Head of caudate nucleus (tissue), 42 donors: ENCODE data around the gene ZBTB20.

Experiments
- DNase-seq, 42 donors: peaks; one replicate each; pipeline versions ENCODE4 v3.0.0 to v3.0.0-alpha.2; 2020 to 2021; ENCODE audit warnings: mixed read lengths in 7 of 42
- intact Hi-C: fragments of 100-400 bp; cut with DNase I; formaldehyde crosslinking; loops from one replicate; pipeline ENCODE4 v1.15.0; 2022

Gene ZBTB20

DNA sequence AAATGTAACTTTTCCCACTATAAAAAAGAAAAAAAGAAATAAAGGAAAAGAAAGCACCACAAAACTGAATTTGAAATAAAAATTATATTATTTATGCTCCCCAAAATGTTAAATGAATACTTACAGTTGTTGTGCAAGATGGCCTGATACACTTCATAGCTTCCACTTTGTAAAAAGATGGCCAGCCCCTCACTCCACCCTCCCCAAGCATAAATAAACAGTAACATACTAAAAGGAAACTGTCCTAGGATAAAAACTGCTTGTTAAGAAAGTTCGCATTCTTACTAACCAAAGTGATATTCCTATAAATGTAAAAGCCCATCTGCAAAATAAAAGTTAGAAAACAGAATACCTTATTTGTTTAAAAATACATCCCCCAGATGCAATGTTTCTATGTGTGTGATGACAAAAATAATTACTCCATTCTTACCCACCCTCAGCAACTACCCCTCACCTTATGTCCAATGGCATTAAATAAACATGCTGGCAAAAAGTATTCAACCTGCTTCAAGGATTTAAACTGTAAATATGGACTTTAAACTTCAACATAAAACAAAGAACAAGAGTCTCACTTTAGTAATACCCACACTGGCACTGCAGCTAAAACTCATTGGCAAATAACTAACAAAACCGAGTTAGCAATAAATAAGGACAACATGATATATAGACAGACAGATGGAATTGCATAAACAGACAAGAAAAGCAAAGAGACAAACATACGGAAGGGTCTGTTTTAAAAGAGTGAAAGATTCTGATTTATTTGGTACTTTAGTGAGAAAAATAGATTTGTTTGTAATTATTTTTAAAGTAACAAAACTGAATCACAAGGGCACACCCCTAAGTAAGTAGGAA is 47.7 kb downstream of the ZBTB20 start:
- peak in 1 of 42 donors; percentile 56 for DNase-seq
- intact Hi-C loops, result loop anchor here (10.0 kb wide), 1 partner anchor 645 kb away; no protein-coding TSS in a partner anchor

DNA sequence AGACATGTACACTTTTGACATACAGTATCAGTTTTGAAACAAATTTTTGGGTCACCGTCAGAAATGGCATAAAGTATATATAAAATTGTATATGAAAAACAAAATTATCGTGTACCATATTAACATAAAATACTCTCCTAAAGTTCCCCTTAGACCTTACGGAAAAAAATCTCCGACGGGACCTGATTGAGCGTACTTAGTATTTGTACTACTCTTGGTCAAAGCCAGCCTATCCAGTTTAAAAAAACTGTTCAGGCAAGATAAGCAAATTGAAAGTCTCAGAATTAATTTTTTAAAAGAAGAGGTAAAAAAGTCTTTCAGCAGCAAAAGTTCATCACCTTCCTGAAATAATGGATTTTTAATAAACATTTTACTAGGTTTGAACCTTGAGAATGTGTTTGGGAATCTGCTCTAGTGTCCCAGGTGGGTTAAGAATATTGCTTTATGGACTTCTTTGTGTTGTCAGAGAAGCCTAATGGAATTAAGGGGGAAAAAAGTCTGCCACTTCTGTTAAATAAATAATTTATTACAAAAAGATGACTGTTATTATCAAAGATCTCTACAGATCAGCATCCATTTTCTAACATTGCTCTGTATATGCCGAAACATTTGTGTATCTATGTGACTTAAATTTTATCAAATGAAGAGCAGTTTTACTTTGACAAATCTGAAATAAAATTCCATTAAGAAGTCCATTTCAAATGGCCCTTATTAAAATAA is 48.6 kb downstream of the ZBTB20 start:
- intact Hi-C loops, result loop anchor here (10.0 kb wide), 1 partner anchor 644 kb away; no protein-coding TSS in a partner anchor
- DNase-seq, result no peak

DNA sequence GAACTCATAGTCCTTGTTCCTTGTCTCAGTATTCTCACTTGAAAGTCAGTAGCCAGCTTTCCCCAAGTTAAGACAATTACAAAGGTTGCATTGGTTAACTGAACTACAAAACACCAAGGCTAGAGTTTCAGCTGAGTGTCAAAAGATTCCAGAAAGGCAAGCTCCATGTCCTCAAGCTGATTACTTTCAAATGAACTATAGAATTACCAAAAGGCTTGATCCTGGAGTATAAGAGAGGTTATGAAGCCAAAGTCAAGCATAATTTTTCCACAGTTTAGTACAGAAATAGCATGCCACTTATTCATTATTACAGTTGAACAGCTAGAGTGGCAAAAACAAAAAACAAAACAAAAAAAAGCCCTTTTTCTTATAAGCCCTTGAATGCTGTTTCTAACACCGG is 51.9 kb downstream of the ZBTB20 start:
- intact Hi-C loops, result loop anchor here (10.0 kb wide), 1 partner anchor 640 kb away; no protein-coding TSS in a partner anchor
- no peak for DNase-seq

DNA sequence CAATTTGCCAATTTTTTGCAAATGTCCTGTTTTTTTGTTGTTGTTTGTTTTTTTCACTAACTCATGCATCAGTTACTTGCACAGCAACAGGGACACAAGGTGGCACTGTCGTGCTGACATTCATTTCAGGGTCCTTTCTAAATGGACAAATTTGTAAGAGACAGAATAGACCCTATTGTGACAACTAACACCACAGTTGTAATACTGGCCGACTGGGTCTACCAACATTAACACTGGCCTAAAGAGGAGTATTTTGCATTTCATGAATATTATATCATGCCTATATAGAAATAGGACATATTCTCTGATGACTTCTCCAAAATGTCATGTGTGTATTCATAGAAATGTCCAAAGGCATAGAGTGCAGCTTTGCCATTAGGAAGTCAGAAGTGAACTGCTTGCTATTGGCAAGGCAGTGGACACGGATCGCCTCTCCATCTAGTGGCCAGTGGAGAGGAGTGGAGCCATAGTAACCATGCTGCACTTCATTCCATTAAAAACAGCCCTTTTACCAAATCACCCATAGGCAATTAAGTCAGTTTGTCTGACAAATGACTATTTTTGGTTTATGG is 54.8 kb downstream of the ZBTB20 start:
- intact Hi-C loops, result loop anchor here (5.0 to 10.0 kb wide), 3 partner anchors 265 to 710 kb away; no protein-coding TSS in a partner anchor
- DNase-seq, result peak; percentile 53 to 91 (median 81)

DNA sequence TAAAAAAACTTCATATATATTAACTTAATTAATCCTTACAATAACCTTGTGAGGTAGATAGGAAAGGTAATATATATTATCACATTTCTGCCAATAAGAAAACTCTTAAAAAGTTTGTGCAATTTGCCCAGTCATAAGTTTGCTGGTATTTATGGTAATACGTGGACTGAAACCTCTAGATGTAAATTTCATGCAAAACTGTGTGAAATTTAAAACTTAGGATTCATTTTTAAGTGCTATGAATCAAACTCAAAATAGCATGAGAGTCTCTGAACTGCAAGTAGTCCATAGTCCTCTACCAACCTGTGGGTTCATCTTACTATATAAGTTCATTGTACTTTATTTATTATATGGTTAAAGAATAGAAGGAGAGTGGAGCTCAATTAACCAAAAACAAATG is 56.4 kb downstream of the ZBTB20 start:
- no peak for DNase-seq
- intact Hi-C loops, result loop anchor here (5.0 to 10.0 kb wide), 3 partner anchors 263 to 708 kb away; no protein-coding TSS in a partner anchor

DNA sequence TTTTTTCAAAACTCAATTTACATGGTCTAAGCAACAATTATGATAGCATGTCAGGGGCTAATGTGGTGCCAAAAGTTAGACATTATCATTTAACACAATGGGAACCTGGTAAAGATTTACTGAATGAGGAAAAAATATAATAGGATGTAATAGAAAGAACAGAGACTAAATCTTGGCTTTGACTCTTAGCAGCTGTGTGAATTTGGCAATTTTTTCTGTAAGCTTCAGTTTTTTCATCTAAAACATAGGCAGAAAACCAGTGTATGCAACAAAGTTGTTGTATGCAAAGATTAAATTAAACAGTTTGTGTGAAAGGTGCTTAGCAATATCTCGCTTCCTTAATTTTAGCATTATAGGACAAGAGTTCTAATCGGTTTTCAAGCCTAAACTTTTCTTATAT is 57.6 kb downstream of the ZBTB20 start:
- no peak for DNase-seq
- intact Hi-C loops, result no loop called here

DNA sequence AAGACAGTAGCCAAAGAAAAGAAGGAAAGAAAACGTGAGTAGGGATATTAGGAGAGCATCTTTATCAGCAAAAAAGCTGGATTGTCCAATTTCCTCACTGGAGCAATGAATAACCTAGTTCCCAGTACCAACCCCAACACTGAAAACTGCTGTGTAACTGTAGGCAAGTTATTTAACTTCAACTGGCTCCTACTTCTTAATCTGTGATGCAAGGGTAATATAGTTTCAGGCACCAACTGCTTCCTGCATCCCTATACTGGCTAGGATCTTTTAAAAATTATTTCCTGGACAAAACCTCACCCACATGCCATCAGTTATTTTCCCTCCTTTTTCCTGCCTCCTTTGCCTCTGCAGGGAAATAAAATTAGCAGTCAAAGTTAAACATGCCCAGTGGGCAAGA is 59.6 kb downstream of the ZBTB20 start:
- intact Hi-C loops, result no loop called here
- no peak for DNase-seq

DNA sequence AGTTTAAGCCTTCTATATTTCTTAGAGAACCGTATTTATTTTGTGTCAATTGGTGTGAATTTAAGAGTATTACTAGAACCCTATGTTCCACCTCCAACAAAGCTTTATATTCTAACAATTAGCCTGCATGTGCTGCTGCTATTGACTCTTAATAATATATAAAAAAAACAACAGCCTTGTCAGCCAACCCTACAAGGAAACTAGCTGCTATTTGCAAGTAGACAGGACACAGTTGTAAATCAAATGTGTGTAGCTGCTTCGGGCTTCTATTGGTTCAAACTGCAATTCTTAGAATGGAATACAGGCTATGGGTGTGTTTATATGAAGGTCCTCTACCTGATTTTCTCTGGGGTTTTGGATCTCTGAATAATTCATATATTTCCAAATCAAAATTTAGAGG is 60.7 kb downstream of the ZBTB20 start:
- DNase-seq, result no peak
- intact Hi-C loops, result no loop called here

DNA sequence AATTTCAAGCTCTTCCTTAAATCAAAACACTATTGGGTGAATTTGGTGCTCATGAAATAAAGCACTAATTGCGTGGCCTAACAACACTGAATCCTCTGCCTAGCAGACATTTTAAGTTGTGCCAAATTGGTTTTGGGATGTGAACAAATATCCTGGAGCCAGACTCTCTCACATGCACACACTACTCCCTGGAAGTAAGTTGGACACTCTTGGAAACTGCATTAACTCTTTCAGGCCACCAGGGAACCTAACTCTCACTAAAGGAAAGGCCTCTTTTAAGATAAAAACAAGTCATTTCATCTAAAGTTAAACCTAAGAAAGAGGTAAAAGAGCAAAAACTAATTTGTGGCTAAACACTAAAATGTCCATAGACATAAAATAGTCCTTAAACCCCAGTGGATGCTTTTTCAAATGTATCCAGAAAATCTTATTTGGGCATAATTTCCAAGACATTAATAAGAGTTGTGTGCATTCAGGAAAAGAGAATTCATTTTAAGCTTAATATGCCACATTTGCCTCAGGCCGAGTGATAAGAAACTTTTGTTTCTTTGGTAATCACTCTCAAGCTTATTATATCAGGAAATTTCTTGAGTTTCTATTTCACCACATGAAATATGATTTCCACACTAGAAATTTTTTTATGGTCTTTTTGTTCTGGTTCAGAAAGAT is 61.8 kb downstream of the ZBTB20 start:
- intact Hi-C loops, result no loop called here
- peak in 1 of 42 donors; percentile 21 for DNase-seq

DNA sequence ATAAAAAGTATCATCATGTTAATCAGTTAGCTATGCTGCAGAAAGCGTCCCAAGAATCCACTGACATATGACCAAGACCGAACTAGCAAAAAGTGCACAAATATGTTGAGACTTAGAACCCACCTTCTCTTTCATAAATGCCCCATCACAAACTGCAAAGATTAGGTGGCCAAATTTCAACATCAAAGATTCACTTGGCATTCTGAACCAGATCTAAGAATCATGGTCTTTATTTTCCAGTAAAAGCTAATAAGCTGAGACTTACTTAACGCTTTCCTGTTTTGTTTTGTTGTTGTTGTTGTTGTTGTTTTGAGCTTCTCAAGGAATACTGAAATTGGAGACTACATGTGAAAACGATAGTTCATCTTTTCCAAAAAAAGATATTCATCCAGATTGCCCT is 62.4 kb downstream of the ZBTB20 start:
- intact Hi-C loops, result no loop called here
- DNase-seq, result no peak

DNA sequence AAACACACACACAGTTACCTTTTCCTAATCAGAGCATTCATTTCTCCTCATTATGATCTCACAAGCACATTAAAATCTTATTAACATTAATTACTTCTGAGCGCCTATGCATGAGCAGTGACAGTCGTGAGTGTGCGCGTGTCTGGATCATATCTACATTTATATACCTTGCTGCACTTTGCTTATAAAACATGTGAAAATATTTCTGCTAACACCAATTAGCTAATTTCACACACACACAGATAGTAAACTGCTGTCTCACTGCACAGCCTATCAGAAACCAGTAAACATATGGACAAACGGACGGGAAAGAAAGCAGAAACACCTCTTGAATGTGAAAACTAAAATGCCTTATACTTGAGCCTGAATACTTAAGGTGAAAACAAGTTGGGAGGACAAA is 64.8 kb downstream of the ZBTB20 start:
- DNase-seq, result no peak
- intact Hi-C loops, result no loop called here

DNA sequence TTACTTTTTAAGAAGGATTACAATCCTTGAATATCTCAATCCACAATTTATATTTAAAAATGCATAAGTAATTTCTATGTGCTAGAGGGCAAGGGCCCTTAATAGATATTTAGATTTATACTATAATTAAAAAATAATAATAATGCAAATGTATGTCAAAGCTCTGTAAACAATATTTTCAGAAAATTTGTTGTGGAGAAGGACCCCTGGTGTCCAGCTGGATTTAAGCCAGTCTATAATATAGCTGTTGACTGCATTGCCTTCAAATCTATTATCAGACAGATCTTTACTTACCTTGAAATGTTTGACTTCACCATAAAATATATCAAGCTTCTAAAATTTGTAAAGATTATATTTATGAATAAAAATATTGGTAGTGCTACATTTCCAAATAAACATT is 65.6 kb downstream of the ZBTB20 start:
- intact Hi-C loops, result no loop called here
- no peak for DNase-seq

DNA sequence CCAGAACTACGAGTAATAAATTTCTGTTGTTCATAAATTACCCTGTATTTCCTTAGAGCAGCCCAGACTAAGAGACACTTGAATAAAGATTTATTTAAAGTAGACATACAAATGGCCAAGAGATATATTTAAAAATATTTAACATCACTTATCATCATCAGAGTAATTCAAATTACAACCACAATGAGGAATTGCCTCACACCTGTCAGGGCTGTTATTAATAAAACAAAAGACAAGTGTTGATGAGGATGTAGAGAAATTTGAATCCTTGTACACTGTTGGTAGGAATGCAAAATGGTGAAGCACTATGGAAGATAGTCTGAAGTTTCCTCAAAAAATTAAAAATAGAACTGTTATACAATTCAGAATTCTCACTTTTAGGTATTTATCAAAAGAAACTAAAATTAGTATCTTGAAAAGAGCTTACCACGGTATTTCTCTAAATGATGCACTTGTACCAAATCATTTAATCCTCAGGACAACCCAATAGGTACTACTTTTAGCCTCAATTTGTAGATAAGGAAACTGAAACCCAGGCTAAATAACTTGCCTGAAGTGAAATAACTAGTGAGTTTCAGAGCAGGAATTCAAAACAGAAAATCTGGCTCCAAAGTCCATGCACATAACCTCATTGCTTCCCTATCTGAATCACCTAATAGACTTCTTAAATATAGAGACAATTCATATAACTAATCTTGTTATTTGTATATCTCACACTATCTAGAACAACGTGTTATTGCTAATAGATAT is 69.4 kb downstream of the ZBTB20 start:
- no peak for DNase-seq
- intact Hi-C loops, result no loop called here

DNA sequence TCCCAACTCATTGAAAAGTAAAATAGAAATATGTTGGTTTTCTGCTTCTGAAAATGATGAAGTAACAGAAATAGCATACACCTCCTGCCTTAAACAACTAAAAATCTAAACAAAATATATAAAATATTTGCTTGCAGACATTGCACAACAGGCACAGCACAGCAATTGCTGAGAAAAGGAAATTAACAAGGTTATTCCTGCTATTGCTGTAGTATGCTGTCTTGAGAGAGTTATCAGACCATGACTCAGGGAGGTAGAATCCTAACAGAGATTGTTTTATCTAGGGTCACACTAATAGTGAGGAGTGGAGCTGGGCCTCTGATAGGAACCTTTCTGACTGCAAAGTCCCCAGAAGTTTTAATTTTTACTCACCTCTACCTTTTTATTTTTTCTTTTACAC is 72.6 kb downstream of the ZBTB20 start:
- intact Hi-C loops, result no loop called here
- DNase-seq, result no peak

DNA sequence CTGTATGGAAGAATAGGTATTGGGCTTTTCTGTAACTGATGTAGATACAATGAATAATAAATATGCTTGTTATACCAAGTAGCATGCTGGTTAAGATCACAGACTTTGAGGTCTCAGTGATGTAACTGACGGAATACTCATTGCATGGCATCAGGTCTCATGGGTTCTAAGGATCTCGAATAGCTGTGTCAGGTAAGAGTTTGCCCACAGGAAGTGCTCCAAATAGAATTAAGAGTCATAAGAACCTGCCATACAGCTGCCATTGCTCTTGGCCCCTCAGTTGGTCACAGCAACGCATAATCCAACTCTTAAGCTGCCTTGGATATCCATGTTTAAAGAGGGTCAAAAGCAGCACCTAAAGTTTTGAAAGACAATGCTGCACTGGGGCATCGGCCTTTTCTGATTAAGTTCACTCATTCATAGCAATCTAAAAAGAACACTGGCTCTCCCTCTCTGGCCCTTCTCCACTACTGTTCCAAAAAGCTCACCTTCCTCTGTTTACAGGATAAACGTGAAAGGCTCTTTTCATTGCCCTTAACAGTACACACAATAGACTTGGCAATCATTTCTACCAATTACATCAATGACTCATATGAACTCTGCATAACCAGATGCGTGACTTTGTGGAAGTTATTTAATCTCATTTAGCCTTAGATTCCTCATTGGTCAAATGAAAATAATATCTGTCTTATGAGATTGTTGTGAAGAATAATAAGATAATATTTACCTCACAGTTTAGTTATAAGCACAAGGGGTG is 74.6 kb downstream of the ZBTB20 start:
- intact Hi-C loops, result no loop called here
- DNase-seq, result no peak

DNA sequence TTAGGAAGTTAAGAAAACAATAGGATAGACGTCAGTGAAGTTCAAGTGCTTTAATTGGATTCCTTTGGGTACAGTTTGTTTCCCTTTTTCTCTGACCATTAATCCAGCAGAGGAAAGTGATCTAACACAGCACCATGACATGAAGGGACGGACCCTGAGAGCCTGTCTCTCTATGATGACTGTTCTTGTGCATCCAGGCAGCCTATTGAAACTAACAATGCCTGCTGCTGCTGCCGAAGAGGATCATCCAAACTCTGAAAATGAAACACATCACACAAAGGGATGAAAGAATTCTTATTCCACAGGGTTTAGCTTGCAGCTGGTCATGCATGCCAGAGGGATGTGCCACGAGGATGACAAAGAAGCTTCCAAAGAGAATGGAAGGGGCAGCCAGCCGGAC is 75.5 kb downstream of the ZBTB20 start:
- DNase-seq, result peak; percentile 11 to 87 (median 64)
- intact Hi-C loops, result no loop called here

DNA sequence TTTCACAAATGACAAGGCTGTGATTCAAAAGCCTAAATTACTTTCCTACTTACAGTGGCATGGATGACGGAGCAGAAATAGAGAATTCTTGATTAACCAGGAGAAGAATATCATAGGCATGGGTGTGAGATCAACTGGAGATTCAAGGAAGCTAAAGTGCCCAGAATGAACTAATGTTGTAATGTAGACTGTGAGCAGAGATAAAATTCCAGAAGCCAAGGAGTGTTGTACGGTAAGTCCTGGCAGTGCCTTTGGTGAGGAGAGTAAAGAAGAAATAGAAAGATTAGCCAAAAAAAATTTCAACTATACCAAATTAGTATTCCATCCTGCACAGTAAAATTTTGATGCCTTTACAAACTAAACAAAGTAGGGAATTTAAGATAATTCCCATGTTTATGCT is 75.9 kb downstream of the ZBTB20 start:
- intact Hi-C loops, result no loop called here
- DNase-seq, result no peak

DNA sequence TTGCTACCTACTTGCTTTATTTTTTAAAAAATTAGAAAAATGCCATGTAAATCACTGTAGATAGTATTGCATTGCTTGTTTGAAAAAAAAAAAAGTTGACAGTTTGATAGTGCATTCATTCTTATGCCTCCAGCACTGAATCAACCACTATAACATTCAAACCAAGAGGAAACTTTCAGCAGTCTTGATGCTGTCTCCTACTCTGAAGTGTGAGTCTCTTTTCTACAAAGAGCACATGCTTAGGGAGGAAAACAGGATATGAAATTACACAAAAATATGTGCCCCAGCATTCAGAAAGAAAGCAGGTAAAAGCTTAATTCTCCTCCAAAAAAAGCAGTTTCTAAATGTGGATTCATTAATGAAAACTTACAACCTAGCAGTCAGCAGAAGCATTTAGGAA is 78.3 kb downstream of the ZBTB20 start:
- DNase-seq, result no peak
- intact Hi-C loops, result no loop called here
